ENCODE measurements around the gene SLC10A1. TPM values are rescaled to one million over a fixed set of nuclear protein-coding genes. Genes with fewer than 3 reads are reported as not detected.

SLC10A1 gene
- total RNA-seq, 1 experiment from 2014 or later, result not detected

DNA sequence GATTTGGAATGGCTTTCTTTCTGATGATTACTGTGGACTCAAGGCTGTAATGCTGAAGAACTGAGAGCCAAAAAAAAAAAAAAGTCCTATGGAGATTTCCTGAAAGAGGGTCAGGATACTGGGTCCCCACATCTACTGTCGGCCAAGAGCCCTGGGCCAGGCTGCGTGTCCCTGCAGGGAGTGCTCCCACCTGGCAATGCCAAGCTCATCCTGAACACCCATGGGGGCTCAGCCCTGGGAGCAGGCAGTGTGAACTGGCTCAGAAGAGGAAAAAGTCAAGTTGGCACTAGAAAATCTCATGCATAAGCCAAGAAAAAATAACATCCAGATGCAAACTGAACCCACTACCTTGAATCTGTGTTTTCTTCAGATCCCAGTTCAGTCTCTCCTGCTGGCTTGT is 47.1 kb upstream of the SLC10A1 start:
- intact Hi-C loops (cut with micrococcal nuclease; ENCODE audit: unreplicated experiment), result no loop called here
- no peaks in the 10 kb centered on the region for H3K36me3 ChIP-seq (ENCODE audit: insufficient read depth, low read length, poor library complexity, severe bottlenecking)
- H3K4me1 ChIP-seq (ENCODE audit: insufficient read depth, low read length, poor library complexity, severe bottlenecking), result no peaks in the 10 kb centered on the region
- TF ChIP-seq, protein P1, sequence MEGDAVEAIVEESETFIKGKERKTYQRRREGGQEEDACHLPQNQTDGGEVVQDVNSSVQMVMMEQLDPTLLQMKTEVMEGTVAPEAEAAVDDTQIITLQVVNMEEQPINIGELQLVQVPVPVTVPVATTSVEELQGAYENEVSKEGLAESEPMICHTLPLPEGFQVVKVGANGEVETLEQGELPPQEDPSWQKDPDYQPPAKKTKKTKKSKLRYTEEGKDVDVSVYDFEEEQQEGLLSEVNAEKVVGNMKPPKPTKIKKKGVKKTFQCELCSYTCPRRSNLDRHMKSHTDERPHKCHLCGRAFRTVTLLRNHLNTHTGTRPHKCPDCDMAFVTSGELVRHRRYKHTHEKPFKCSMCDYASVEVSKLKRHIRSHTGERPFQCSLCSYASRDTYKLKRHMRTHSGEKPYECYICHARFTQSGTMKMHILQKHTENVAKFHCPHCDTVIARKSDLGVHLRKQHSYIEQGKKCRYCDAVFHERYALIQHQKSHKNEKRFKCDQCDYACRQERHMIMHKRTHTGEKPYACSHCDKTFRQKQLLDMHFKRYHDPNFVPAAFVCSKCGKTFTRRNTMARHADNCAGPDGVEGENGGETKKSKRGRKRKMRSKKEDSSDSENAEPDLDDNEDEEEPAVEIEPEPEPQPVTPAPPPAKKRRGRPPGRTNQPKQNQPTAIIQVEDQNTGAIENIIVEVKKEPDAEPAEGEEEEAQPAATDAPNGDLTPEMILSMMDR (conservative IDR thresholded peaks at IDR 0.05; ENCODE audit: low read depth, low read length), result no peak
- TF ChIP-seq EZH2 (IDR thresholded peaks at IDR 0.05; ENCODE audit: borderline replicate concordance, low read depth, low read length, poor library complexity, severe bottlenecking), result no peak
- no TSS peak for BruUV-seq (replicated peaks)
- no peak overlapping the region for H3K4me3 ChIP-seq (ENCODE audit: low read depth, low read length, poor library complexity, severe bottlenecking)
- ChIA-PET CTCF (no interaction called here), POLR2A (ENCODE audit: low non-redundant PET) (no interaction called here)
- no peak overlapping the region for H3K27ac ChIP-seq (ENCODE audit: low read depth, low read length, poor library complexity, severe bottlenecking)
- DNase-seq (ENCODE audit: low spot score), result no peak
- H3K27me3 ChIP-seq (replicated peaks; ENCODE audit: insufficient read depth, low read depth, low read length, poor library complexity), result peaks cover 41% of the 10 kb centered on the region
- no peaks in the 10 kb centered on the region for H3K9me3 ChIP-seq (ENCODE audit: low read depth, low read length, poor library complexity, severe bottlenecking)

DNA sequence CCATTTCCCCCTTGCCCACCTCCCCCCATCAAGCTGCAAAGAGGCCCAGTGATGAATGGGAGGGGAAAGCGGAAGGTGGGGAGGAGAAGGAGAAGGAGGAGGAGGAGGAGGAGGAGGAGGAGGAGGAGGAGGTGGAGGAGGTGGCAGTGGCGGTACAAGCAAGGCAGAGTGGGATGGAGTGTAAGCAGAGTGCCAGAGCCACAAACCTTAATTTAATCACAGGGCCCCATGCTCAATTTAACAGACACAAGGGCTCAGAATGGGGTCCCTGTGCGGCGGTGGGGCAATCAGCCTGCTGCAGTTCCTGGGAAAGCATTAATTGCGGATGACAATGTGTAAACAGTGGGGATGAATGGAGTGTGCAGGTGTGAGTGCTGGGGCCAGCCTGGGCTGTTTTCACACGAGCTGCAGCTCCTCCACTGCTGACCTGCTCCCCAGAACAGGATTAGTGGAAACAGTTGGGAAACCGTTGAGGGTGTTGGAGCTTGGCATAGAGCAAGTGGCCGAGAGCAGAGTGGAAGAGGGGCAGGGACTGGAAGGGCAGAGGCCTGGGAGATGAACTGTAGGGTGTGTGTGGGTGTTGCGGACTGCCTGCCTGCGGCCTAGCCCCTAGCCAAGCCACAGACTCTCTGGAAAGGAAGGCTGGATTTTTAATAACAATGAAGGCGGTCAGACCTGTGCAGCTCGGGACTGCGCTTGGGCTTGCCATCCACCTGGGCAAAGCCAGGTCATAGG is 45.8 kb upstream of the SLC10A1 start:
- H3K4me1 ChIP-seq (ENCODE audit: insufficient read depth, low read length, poor library complexity, severe bottlenecking), result no peaks in the 10 kb centered on the region
- peaks cover 36% of the 10 kb centered on the region for H3K27me3 ChIP-seq (replicated peaks; ENCODE audit: insufficient read depth, low read depth, low read length, poor library complexity)
- no peak for DNase-seq (ENCODE audit: low spot score)
- BruUV-seq (replicated peaks), result no TSS peak
- POLR2A ChIA-PET (ENCODE audit: low non-redundant PET), result no interaction called here
- no peaks in the 10 kb centered on the region for H3K9me3 ChIP-seq (ENCODE audit: low read depth, low read length, poor library complexity, severe bottlenecking)
- intact Hi-C loops (cut with micrococcal nuclease; ENCODE audit: unreplicated experiment), result no loop called here
- no peak overlapping the region for H3K27ac ChIP-seq (ENCODE audit: low read depth, low read length, poor library complexity, severe bottlenecking)
- no peaks in the 10 kb centered on the region for H3K36me3 ChIP-seq (ENCODE audit: insufficient read depth, low read length, poor library complexity, severe bottlenecking)
- CTCF ChIA-PET, result no interaction called here
- TF ChIP-seq, protein P1 (conservative IDR thresholded peaks at IDR 0.05; ENCODE audit: low read depth, low read length), result no peak
- TF ChIP-seq EZH2 (IDR thresholded peaks at IDR 0.05; ENCODE audit: borderline replicate concordance, low read depth, low read length, poor library complexity, severe bottlenecking), result no peak
- no peak overlapping the region for H3K4me3 ChIP-seq (ENCODE audit: low read depth, low read length, poor library complexity, severe bottlenecking)

DNA sequence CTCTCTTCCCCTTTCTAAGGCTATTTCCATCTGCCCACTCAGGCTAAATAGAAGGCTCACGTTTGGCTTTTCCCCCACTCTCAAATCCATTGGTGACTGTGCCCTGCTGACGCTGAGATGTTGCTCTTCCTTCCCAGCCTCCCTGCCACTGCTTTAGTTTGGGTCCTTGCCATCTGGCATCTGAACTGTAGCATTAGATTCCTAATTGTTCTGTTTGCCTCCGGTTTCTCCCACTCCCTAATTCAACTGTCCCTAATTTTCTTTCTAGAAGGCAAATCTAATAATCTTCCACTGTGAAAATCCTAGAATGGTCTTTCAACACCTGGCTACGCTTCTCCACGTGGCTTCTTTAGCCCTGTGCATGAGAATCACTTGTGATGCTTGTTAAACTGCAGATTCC is 44.6 kb upstream of the SLC10A1 start:
- Histone ChIP-seq H3K36me3 (ENCODE audit: insufficient read depth, low read length, poor library complexity, severe bottlenecking) (no peaks in the 10 kb centered on the region), H3K4me3 (ENCODE audit: low read depth, low read length, poor library complexity, severe bottlenecking) (no peak overlapping the region), H3K4me1 (ENCODE audit: insufficient read depth, low read length, poor library complexity, severe bottlenecking) (no peaks in the 10 kb centered on the region), H3K27me3 (replicated peaks; ENCODE audit: insufficient read depth, low read depth, low read length, poor library complexity) (peaks cover 28% of the 10 kb centered on the region), H3K27ac (ENCODE audit: low read depth, low read length, poor library complexity, severe bottlenecking) (no peak overlapping the region), H3K9me3 (ENCODE audit: low read depth, low read length, poor library complexity, severe bottlenecking) (no peaks in the 10 kb centered on the region)
- ChIA-PET POLR2A (ENCODE audit: low non-redundant PET) (no interaction called here), CTCF (no interaction called here)
- intact Hi-C loops (cut with micrococcal nuclease; ENCODE audit: unreplicated experiment), result no loop called here
- no peak for DNase-seq (ENCODE audit: low spot score)
- TF ChIP-seq EZH2 (IDR thresholded peaks at IDR 0.05; ENCODE audit: borderline replicate concordance, low read depth, low read length, poor library complexity, severe bottlenecking), result no peak
- TF ChIP-seq, protein P1 (conservative IDR thresholded peaks at IDR 0.05; ENCODE audit: low read depth, low read length), result no peak
- BruUV-seq (replicated peaks), result no TSS peak

Measured in A673 (cell line).